Endometrial microvascular endothelial cells (primary cell): ENCODE data around the gene BCAT1. TPM values are rescaled to one million over a fixed set of nuclear protein-coding genes. Genes with fewer than 3 reads are reported as not detected.

ENCODE experiments used
- in situ Hi-C: cut with HindIII; loops from 2 replicates; pipeline ENCODE4 v1.10.0; 2017; ENCODE audit warnings: low sequenced_read_pairs, low pct_unique_long_range_greater_than_20kb; ENCODE audit errors: inconsistent ontology term
- total RNA-seq: library from RNA; depleted of rRNA; stranded (reverse); fragments of >200 nt; gene quantifications from one replicate; pipeline ENCODE4 v1.2.3, GENCODE V29; 2015; ENCODE audit errors: inconsistent ontology term

The BCAT1 gene
- total RNA-seq, 1 donor from 2014 or later: 117 TPM

GRCh38 chr12:24906141-24906540, 42.8 kb downstream of the BCAT1 start:
- in situ Hi-C loops: no loop called here

GRCh38 chr12:24905431-24905830, 43.5 kb downstream of the BCAT1 start:
- in situ Hi-C loops: no loop called here

GRCh38 chr12:24904871-24905270, 44.0 kb downstream of the BCAT1 start:
- in situ Hi-C loops: no loop called here

- in situ Hi-C loops: no loop called here
Observed at GRCh38 chr12:24903329-24904088, 45.4 kb downstream of the BCAT1 start.

GRCh38 chr12:24902511-24903328, 46.2 kb downstream of the BCAT1 start:
- in situ Hi-C loops: no loop called here

GRCh38 chr12:24901576-24902461, 47.1 kb downstream of the BCAT1 start:
- in situ Hi-C loops: no loop called here

- in situ Hi-C loops: no loop called here
Observed at GRCh38 chr12:24900196-24900595, 48.7 kb downstream of the BCAT1 start.

GRCh38 chr12:24899503-24900075, 49.3 kb downstream of the BCAT1 start:
- in situ Hi-C loops: no loop called here

- in situ Hi-C loops: no loop called here
Observed at GRCh38 chr12:24898606-24899005, 50.3 kb downstream of the BCAT1 start.

- in situ Hi-C loops: no loop called here
Observed at GRCh38 chr12:24898185-24898584, 50.7 kb downstream of the BCAT1 start.

- in situ Hi-C loops: no loop called here
Observed at GRCh38 chr12:24896171-24896570, 52.7 kb downstream of the BCAT1 start.

- in situ Hi-C loops: no loop called here
Observed at GRCh38 chr12:24895612-24896011, 53.3 kb downstream of the BCAT1 start.

GRCh38 chr12:24894879-24895278, 54.0 kb downstream of the BCAT1 start:
- in situ Hi-C loops: no loop called here

- in situ Hi-C loops: no loop called here
Observed at GRCh38 chr12:24890048-24890803, 58.7 kb downstream of the BCAT1 start.

- in situ Hi-C loops: no loop called here
Observed at GRCh38 chr12:24889411-24889810, 59.5 kb downstream of the BCAT1 start.

- in situ Hi-C loops: no loop called here
Observed at GRCh38 chr12:24888813-24889212, 60.1 kb downstream of the BCAT1 start.

- in situ Hi-C loops: no loop called here
Observed at GRCh38 chr12:24884911-24885310, 64.0 kb downstream of the BCAT1 start.

GRCh38 chr12:24881724-24882371, 67.1 kb downstream of the BCAT1 start:
- in situ Hi-C loops: no loop called here
